ENCODE measurements around the gene PAQR9.

PAQR9 gene

DNA sequence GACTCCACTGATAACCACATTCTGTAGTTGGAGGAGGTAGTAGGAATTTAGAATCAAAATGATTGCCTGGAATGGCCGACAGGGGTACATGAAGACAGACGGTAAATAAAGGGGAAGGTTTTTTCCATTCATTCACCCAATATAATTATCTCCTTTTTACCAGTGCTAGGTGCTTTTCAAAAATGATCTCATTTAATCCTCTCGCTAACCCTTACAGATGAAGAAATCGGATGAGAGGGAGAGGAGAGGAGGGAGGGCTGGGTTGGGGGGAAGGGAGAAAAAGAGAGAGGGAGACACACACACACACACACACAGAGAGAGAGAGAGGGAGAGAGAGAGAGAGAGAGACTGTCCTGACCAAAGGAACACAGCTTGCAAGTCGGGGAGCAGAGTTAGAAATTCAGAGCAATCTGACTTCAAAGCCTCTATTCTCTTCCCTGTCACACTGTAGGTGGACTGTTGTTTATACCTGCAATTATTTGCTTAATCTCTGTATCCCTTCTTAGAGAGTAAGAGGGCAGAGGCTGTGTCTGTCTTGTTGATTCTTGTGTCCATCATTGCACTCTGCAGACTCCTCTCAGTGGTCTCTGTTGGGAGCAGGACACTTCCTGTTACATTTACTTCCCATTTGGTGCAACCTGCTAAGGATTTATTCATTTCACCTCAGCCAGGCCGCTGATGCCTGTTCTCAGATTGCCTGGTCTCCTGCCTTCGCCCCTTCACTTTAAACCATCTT, 18.7 kb upstream of the PAQR9 start:
- no peak for DNase-seq (ENCODE audit: low spot score)

DNA sequence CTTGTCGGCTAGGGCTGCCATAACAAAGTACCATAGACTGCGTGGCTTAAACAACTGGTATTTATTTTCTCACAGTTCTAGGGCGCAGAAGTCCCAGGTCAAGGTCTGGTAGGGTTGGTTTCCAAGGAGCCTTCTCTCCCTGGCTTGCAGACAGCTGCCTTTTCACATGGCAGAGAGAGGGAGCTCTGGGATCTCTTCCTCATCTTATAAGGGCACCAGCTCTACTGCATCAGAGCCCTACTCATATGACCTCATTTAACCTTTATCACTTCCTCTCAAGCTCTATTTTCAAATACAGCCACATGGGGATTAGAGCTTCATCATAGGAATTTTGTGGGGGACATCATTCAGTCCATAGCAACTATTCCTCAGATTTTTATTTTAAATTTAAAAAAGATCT, 17.6 kb upstream of the PAQR9 start:
- DNase-seq (ENCODE audit: low spot score): no peak

DNA sequence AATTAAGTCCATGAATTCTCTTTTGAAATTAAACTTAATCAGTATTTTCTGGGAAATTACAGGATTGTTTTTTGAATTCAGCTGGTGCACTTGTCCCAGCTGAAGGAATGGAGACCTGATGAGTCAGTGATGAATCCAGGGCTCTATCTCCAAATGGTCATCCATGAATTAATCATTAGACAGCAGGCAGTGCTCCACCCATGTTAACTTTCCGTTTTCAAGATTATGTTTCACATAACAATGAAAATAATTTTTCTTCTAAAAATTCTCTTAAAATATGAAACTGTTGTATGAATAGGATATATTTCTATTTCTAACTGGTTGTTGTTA, 13.9 kb upstream of the PAQR9 start:
- DNase-seq (ENCODE audit: low spot score): no peak

DNA sequence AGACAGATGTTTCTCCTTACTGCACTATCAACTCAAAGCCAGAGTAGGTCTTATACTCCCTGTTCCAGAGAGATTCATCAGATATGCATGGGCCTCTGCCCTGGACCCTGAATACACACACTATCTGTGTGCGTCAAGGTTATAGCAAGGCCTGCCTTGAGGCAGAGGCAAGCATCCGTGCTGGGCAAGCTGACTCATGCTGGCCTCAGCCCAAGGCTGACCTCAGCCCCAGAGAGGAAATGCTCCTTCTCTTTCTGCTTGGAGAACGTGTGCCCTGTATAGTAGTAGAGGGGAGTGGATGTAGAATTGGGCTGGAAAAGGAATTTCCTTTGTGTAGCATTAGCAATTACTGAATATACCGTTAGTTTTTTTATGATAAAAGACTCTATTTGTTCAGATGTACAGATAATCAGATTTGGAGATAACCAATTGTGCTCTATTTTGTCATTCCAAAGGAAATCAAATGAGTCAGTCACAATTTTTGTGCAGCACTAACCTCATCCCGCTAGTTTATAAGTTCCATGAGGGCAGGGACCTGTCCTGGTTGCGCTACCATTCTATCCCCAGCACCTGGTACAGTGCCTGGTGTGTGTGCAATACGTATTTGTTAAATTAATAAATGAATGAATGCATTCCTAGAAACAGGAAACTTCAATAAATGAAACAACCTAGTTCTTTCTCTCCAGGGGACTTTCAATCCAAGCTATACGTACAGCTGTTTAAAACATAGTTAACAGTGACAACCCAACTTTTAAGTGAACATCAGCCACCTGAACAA, 13.3 kb upstream of the PAQR9 start:
- DNase-seq (ENCODE audit: low spot score): no peak

DNA sequence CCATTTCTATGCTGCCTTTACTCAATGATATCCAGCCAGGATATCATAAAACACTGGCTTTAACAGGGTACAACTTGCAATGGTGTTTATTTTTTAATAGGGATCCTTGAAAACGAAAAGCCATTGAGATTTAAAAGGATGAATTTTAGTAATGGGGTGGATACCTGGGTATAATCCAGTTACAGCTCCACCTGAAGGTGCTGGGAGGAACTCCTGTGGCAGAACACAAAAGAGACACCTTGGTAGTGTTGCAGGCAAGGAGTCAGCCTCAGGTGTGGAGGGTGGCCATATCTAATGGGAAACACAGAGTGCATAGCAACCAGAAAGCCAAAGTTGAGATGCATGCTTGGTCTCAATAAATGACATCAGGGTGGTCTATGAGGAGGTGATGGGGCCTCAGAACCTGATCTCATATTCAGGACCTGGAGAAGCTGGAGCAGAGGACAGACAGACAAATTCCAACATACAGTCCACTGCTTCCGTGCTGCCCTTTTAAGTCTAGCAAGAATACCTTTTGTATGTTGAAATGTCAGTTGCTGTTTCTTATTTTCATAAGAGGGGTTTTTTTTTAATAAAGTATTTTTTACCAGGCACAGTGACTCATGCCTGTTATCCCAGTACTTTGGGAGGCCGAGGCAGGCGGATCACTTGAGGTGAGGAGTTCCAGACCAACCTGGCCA, 12.0 kb upstream of the PAQR9 start:
- no peak for DNase-seq (ENCODE audit: low spot score)

DNA sequence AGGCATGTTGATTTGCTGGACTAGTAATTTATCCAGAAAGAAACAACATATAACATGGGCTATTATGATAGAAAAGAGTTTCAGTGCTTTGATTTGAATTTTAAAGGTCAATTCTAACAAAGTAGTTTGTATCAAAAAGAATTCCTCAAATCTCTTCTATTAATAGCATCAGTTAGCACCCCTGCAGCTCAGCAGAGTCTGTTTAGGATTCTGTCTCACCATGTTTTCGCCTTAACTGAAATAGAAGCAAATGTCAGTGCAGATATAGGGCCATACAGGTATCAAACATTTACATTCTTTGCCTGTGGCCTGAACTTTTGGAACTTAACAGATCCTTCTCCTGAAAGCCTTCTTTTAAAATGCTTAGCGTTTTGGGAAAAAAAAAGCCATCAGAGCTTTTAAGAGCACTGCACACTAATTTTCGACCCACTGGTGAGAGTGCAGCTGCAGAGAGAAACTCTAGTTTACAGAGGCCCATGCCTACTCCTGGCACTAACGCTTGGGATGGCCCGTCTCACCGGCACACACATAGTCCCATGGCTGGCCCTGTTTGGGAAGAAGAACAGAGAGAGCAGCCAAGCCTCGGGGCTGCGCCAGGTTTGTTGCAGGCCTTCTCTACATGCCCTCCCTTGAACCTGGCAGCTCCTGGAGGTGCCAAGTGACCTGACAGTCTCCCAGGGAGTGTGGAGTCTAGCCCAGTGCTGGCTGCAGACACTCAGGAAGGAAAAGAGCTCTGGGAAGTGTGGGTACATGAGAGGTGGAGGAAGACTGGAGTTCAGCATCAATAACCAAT, 9.9 kb upstream of the PAQR9 start:
- DNase-seq (ENCODE audit: low spot score): no peak

DNA sequence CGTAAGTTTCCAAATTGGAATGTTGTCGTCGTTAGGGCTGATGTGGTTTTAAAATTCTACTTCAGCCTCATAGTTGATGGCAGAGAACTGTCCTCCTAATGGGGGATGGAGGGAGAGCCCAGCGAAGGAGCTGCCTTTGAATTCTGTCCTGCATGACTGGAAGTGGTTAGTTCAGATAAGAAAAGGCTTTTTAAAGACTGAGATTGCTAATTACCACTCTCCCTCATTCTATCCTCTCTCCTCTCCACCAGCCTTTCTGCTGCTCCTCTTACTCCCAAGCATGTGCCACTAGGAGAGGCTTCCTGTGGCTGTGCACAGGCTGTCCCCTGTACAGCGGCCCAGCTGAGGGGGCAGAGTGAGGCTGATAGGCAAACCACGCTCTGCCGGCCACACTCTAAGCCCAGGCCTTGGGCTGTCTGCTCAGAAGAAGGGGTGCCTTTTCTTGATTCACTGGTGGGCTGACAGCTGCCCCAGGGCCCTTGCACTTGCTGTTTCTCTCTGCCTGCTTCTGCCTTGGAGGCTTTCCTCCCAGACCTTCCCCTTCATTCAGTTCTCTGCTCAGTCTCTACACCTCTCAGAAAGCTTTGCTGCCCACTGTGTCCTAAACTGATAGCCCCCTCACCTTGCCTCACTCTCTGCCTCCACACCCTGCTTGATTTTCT, 8.7 kb upstream of the PAQR9 start:
- no peak for DNase-seq (ENCODE audit: low spot score)

DNA sequence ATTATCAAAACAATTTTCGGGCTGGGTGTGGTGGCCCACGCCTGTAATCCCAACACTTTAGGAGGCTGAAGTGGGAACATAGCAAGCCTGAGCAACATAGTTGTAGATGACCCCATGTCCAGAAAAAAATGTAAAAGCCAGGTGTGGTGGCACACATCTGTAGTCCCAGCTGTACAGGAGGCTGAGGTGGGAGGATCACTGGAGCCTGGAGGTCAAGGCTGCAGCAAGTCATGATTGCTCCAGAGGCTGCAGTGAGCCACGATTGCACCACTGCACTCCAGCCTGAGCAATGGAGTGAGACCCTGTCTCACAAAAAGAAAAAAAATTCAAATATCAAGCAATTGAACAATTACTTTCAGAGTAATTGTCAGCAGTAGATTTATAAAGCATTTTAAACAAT, 8.0 kb upstream of the PAQR9 start:
- DNase-seq (ENCODE audit: low spot score): no peak

DNA sequence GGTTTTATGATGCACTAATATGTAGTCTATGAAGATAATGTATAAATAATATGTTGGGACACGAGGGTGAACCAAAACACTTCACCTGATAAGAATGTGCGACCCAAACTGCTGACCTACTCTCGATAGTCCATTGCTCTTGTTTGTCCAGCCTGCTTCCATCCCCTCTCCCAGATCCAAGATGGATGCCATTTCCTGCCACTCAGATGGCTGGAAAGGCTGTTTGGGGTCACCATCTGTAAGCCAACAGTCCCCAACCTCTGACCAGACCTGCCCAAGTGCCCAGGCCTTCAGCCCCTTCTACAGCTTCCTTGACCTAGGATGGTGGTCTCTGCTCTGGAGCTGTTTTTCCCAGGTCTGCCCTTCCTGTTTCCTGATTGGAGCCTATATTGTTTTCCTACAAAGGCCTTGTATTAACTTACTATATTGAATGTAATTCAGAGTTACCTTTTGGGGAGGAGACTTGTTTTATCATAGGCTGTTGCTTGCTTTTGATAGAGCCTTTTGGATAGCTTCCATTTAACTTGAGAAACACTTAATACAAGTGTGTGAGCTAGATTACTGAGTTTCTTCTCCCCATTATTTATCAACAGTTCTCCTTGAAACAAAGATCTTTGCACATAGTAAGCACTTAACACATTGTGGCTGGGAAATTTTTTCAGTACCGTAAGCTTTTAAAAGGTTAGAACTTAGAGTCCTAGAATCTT, 5.0 kb upstream of the PAQR9 start:
- no peak for DNase-seq (ENCODE audit: low spot score)

DNA sequence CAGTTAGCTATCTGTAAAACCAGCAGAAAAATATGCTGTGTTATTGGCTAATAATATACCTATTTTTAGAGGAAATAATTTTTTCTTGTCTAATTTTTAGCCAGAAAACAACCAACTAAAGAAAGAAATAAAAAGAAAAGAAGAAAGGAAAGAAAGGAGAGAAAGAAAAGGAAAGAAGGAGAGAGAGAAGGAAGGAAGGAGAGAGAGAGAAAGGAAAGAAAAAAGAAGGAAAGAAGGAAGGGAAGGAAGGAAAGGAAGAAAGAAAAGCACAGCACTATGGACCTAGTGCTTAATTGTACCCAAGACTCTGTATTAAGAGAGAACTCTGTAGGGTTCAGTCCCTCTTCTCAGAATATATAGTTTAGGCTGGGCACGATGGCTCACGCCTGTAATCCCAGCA, 3.3 kb upstream of the PAQR9 start:
- DNase-seq (ENCODE audit: low spot score): no peak

DNA sequence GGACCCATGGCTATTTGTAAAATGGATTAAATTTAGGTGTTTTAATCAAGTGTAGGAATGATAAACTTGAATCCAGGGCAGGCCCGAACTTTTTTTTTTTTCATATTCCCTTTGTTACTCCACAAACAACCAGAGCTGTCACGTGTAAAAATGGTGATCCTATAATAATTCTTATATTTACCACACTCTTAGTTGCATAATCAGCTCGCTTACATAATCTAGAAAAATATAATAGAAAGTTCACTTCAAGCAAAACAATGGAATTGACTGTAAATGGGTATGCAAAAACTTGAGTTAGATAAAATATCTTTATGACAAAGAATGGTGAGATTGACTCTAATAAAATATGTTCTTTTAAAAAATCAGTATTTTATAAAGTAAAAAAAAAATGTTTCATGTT, 2.1 kb upstream of the PAQR9 start:
- DNase-seq (ENCODE audit: low spot score): no peak

DNA sequence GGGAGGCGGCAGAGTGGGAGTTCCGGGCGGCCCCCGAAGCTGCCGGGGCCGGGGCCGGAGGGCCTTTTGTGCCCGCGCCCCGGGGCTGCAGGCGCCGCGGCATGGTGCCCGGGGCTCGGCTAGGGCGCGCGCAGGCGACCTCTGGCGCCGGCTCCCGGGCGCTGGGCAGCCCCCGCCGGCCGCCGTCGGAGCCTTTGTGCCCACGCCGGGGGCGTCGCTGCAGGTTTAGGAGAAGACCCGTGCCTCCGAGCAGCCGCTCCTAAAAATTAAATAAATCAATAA, 299 bp downstream of the PAQR9 start:
- DNase-seq (ENCODE audit: low spot score): no peak

DNA sequence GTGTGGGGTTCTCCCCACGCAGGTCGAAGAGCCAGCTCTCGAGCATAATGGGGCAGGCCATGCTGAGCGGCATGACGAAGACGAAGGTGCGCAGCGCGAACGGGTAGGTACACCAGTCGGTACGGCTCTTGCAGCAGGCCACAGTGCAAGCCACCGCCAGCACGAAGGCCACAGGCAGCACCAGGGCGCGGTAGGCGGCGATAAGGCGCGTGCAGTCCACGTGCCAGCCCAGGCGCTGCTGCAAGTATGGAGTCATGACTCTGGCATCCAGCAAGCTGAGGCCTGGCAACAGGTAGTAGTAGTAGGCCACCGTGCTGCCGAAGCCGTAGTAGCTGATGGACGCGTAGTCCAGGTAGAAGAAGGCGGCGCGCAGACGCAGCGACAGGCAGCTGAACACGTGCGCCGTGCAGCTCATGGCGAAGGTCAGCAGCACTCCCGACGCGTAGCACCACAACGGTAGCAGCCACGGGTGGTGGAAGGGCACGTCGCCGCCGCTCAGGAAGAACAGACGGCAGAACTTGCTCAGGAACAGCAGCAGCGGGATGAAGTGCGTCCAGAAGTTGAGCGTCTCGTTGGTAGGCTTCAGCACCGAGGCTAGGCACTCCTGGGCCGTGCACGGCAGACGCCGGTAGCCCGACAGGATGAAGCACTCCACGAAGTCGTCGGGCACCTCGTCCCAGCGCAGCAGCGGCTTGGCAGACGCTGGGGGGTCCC, 797 bp downstream of the PAQR9 start:
- no peak for DNase-seq (ENCODE audit: low spot score)

DNA sequence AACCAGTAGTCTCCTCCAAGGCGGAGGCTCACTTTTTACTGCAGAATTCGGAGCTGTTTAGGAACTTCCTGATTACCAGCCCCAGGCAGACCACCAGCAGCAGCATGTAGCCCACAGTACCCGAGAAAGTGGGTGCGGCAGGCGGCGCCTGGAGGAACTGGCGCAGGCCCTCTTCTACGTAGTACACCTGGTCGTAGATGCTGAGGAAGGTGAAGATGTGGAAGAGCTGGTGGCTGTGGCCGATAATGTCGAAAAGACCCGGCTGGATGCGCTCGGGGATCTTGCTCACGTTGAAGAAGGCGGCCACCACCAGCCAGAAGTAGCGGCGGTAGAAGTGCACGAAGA, 1.3 kb downstream of the PAQR9 start:
- DNase-seq (ENCODE audit: low spot score): no peak

DNA sequence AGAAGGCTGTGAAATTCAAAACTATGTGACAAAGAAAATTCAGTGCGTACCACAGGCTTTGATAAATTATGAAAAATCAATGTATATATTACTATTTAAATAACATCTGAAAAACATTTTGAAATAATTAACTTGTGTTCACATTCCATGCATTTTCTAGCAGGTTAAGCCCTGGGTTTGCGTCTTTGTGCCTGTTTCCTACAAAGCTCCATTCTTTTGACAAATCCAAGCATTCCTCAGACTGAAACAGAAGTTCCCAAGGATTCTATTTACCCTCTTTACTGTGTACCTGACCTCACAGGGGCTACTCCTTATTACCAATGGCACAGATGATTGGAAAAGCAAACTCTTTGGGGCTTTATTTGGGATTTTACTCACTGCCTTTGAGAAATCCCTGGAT, 1.9 kb downstream of the PAQR9 start:
- DNase-seq (ENCODE audit: low spot score): no peak

DNA sequence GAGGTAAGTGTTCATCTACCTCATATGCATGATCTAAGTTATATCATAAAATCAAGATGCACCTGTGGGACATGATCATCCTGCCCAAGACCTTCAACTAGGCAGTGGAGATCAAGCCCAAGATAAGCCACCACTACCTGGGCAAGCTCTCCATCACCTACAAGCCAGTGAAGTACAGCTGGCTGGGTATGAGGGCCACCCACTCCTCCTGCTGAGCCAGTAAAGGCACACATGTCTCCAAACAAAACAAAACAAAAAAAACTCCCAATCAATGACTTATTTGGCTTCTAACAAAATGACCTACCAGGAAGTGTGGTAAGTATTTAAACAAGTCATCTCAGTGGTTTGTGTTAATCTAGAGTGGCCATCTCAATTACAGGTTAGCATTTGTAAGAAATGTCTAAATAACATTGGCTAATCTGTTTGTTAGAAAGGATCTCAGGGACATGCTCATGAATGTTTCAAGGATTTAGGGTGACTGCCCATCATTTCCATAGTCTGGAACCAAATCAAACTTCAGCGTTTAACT, 3.1 kb downstream of the PAQR9 start:
- no peak for DNase-seq (ENCODE audit: low spot score)

DNA sequence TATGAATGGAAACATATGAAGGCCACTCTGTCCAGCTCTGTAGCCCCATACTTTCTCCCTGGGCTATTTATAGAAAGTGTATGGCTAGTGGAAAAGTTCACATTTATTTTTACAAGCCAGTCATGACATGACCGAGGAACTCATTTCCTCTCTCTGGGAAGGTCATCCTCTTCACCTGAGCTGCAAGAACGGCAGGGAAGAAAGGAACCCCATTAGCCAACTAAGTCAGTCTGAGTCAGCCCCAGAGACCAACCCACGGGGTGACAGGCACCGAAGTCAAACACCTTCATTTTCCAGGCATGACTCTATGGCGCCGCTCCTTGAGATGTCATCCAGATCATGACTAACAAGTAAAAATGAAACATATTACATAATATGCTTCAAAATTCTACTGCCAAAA, 4.8 kb downstream of the PAQR9 start:
- DNase-seq (ENCODE audit: low spot score): no peak

DNA sequence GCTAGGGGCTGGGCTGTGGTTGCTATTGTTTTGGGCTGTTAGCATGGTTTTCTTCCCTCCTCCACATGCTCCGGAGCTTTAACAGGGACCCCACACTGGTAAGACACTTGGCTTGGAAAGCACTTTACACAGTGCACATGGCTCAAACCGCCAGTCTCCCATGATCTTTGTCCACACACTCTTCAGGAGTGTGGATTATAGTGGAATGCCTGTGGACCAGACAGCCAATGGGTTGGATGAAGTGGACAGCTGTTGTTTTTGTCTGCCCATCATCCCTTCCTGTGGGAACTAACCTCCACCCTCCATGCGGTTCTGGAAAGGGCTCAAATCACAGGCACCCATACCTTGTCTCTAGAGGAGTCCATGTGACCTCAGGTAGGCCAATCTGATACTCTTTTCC, 10.0 kb downstream of the PAQR9 start:
- DNase-seq (ENCODE audit: low spot score): no peak

DNA sequence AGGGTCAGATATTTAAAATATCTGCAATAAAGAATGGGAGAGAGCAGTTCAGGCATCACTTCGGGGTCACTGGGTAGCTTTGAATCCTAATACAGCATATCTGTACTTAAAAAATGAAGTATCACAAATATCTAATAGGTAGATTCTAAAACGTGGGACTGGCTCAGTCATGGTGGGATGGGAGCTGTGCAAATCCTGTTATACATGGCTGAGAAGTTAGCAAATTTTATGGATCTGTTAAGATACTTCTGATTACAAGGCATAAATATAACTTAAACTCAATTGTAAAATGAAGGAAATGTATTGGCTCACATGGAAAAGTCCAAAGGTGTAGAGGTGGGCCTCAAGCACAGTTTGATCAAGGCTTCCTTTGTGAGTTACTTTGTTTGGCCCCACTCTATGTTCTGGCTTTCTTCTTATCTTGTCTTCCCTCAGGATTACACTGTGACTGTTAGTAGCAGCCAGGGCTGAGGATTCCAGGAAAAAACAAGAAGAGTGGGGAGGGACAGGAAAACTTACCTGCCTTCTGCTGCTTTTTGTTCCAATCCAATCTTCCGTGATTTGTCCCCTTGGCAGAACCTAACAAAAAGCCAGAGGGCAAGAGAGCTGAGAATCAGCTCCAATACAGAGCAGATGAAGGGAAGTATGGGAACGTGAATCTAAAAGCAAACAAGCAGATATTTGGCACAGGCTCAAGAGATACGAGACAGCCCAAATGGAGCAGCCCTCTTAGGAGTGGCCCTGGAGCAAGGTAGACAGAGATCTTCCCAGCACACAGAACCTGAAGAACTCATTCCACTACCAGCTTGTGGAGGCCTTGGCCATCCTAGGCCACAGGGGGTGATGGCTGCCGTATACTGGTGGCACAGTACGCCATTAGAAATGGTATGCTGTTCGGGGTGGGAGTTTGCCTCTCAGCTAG, 10.9 kb downstream of the PAQR9 start:
- DNase-seq (ENCODE audit: low spot score): no peak

DNA sequence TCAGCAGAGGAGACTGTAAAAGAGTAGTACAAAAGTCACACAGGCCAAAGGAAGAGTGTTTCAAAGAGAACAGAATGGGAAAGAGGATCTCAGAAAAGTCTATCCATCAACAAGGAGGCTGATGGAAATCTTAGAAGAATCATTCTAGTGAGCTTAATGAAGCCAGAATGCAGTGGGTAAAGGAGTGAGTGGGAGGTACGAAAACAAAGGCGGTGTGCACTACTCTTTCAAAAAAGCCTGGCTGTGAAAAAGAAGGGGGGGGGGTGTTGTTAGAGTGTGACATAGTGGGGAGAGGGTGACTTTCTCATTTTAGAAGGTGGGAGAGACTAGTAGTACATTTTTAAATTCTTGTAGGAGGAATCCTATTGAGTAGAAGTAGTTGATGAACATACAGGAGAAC, 11.7 kb downstream of the PAQR9 start:
- DNase-seq (ENCODE audit: low spot score): no peak
